NCI-H1105 (cell line): ENCODE results near the gene MSL2.
"Not testable (repeated sequence)": the region's sequence is repeated elsewhere in the genome, so short reads cannot be mapped to it uniquely, and the experiment has no call there.

Experiments
- DNase-seq: peaks from one replicate; lab custom pipeline; 2025; lab: John Stamatoyannopoulos, UW

The MSL2 gene

DNA sequence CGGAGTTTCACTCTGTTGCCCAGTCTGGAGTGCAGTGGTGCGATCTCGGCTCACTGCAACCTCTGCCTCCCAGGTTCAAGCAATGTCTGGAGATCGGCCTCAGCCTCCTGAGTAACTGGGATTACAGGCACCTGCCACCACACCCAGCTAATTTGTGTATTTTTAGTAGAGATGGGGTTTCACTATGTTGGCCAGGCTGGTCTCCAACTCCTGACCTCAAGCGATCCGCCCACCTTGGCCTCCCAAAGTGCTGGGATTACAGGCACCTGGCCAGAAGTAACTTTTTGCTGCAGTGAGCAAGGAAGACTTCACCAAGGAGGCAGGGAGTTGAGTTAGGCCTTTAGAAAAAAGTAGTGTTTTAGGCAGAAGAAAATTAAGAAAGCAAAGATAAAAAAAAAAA lies 3.9 kb downstream of the MSL2 start:
- not testable (repeated sequence) for DNase-seq

DNA sequence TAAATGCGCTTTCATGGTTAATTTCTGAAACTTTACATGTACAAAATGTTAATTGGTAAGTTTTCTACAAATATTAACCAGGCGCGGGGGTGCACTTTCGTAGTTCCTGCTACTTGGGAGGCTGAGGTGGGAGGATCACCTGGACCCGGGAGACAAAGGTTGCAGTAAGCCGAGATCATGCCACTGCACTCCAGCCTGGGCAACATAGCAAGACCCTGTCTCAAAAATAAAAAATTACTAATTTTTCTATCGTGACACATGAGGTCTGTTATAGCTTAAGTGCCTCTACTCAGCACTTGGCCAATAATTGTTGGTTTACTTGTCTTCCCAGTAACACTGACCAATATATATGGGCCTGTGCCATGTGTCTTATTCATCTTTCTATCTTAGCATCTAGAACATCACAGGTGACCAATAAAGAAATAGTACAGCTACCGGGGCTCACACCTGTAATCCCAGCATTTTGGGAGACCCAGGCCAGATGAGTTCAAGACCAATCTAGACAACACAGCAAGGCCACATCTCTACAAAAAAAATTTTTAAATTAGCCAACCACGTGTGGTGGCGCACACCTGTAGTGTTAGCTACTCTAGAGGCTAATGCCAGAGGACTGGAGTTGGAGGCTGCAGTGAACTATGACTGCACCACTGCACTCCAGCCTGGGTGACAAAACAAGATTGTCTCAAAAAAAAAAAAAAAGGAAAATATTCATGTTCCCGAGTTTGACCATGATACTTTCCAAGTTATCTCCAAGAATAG lies 6.1 kb downstream of the MSL2 start:
- DNase-seq, result no peak

DNA sequence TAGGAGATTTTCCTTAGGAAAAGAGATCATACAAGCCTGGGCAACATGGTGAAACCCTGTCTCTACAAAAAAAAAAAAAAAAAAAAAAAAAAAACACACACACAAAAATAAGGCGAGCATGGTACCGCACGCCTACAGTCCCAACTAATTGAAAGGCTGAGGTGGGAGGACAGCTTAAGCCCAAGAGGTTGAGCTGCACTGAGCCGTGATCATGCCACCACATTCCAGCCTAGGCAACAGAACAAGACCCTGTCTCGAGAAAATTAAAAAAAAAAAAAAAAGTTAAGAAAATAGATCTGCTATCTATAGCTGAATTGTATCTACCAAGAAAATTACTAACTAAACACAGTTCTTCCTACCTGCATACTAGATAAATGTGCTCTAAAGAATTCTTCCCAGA lies 7.1 kb downstream of the MSL2 start:
- no peak for DNase-seq

DNA sequence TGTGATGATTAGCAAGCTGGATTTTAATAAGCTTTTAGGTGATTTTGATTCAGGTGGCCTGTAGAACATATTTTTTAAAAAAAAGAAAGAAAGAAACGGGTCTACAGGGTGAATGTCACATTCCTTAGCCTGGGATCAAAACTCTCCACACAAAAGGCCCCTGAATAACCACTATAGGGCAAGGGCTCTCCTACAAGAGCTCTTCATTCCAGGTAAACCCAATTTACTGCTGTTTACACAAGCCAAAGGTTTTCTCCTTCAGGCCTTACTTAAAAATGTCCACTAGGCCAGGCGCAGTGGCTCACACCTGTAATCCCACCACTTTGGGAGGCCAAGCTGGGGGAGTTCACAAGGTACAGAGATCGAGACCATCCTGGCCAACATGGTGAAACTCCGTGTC lies 8.3 kb downstream of the MSL2 start:
- DNase-seq, result no peak

DNA sequence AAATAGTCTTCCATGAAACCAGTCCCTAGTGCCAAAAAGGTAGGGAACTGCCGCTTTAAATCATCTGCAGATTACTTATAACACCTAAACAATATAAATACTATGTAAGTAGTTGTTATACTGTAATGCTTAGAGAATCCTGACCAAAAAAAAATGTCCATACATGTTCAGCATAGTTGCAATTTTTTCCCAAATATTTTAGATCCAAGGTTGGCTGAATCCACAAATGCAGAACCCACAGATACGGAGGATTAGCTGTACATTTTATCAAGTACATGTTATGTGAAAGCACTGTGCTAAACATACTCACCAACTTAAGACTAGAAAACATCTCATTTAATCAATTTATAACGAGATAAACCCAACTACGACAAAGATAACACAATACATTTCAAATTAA lies 9.3 kb downstream of the MSL2 start:
- no peak for DNase-seq

DNA sequence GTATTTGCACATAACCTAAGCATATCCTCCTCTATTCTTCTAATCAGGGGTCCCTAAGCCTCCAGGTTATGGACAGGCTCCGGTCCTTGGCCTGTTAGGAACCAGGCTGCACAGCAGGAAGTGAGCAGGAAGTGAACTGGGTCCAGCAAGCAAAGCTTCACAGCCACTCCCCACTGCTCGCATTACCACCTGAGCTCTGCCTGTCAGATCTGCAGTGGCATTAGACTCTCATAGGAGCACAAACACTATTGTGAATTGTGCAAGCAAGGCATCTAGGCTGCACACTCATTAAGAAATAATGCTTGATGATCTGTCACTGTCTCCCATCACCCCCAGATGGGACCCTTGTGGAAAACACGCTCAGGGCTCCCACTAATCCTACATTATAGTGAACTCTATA lies 9.8 kb downstream of the MSL2 start:
- DNase-seq, result no peak

DNA sequence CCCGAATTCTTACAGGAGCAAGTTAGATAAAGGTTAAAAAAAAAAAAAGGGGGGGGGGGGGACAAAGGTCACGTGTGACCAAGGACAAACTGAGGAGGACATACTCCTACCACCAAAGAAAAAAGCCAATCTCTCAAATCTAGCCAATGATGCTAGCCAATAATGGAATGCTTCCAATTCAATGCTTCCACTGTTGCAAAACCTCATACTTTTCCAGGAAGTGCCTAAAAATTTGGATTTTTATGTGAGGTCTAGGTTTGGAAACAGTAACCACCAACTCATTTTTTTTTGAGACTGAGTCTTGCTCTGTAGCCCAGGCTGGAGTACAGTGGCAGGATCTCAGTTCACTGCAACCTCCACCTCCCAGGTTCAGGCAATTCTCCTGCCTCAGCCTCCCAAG lies 11.4 kb downstream of the MSL2 start:
- DNase-seq, result no peak

DNA sequence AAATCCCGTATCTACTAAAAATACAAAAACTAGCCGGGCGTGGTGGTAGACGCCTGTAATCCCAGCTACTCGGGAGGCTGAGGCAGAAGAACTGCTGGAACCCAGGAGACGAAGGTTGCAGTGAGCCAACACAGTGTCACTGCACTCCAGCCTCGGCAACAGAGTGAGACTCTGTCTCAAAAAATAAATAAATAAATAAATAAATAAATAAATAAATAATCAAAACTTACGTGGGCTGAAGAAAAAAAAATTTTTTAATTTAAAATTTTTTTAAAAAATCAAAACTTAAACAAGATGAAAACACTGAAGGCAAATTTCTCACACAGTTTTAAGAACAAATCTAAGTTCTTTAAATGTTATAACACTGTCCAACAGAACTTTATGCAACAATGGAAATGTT lies 14.4 kb downstream of the MSL2 start:
- no peak for DNase-seq

DNA sequence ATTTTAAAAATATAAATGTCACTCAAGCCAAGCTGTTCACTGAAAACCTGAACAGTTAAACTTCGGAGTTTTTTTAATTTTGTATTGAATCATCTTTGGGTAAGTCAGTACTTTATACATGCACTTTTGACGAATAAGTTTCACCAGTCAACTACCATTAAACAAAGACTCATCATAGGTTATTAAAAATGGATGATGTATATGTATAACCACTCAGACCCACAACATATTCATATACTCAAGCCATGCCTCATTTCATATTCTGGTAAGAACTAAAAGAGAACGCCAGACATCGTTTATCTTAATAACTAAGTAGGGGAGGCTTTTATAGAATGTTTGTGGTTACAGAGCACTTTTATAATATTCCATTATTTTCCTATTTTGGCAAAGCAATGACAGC lies 18.3 kb downstream of the MSL2 start:
- no peak for DNase-seq

DNA sequence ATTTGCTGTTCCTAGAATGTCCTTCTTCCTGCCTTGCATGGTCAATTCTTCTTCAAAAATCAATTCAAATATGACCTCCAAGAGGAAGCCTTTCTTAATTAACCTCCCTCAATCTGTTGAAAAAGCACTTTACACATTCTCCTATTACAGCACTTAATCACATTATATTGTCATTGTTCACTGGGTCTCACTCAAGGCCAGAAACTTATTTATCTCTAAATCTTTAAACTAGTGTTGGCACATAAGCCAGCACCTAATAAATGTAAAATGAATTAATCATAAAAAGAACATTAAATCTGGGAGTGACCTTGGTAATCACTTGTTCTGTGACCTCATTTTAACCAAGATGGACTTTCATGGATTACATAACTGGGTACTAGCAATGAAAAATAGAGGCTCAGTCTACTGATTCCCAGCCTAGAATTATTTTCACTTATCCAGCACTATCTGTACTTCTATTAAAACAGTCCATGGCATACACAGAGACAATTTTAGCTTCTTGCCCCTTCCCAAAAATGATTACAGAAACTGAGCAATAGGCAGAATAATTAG lies 22.1 kb downstream of the MSL2 start:
- DNase-seq, result no peak

DNA sequence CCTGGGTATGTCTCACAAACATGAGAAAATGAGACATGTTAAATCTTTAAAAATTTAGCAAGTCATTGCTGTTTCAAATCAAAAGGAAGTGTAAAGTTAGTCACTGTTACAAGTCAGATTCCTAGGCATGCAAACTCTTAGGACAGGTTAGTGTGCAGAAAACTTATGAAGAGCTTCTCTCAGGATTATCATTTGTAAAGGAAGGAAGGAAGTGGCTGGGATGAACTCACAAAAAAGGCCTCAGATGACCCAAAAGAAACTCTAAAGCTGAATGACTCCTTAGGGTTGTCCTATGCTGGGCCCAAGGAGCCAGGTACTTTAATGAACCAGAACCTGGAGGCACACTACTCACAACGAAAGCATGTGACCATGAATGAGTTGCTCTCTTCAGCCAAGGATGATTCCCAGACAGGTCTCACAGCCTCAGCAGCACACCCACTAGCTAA lies 25.0 kb downstream of the MSL2 start:
- no peak for DNase-seq

DNA sequence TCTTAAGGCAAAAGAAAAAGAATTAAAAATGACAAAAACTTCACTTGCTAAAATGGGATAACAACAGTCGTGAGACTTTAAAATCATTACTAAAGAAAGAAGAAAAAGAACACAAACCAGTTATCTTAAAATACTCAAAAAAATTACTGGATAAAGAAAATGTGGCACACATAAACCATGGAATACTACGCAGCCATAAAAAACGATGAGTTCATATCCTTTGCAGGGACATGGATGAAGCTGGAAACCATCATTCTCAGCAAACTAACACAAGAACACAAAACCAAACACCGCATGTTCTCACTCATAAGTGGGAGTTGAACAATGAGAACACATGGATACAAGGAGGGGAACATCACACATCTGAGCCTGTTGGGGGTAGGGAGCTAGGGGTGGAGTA lies 27.9 kb downstream of the MSL2 start:
- not testable (repeated sequence) for DNase-seq

DNA sequence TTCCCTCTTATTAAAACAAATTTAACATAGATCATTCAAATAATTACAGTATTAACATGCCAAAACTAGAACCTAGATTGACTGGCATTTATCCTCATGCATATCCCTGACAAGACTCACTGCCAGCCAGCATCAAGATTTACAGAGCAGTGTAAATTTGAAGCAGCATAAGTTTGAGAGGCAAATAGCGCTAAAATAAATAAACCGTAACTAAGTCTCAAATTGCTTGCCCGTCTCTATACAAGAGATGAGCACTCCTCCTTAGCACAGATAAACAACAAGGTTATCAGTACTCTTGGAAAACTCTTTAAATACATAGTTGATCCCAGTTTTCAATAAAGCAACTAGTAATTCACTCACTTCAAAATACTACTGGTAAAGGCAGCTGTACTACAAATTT lies 29.6 kb downstream of the MSL2 start:
- DNase-seq, result peak; percentile 17

DNA sequence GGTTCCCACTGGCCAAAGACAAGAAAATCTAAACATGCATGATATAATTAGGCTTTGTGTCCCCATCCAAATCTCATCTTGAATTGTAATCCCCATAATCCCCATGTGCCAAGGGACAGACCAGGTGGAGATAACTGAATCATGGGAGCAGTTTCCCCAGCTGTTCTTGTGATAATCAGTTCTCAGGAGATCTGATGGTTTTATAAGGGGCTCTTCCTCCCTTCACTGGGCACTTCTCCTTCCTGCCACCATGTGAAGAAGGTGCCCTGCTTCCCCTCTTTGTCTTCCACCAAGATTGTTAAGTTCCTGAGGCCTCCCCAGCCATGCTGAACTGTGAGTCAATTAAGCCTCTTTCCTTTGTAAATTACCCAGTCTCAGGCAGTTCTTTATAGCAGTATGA lies 32.5 kb downstream of the MSL2 start:
- not testable (repeated sequence) for DNase-seq

DNA sequence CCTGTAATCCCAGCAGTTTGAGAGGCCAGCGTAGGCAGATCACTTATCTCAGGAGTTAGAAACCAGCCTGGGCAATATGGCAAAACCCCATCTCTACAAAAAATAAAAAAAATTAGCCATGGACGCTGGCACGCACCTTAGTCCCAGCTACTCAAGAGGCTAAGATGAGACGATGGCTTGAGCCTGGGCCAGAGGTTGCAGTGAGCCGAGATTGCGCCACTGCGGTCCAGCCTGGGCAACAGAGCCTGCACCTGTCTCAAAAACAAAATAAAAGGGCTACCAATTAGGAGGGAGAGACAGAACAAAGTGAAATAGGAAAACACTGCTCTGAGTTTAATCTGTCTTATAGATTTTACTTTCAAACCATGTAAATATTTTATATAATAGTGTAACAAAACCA lies 33.8 kb downstream of the MSL2 start:
- DNase-seq, result no peak

DNA sequence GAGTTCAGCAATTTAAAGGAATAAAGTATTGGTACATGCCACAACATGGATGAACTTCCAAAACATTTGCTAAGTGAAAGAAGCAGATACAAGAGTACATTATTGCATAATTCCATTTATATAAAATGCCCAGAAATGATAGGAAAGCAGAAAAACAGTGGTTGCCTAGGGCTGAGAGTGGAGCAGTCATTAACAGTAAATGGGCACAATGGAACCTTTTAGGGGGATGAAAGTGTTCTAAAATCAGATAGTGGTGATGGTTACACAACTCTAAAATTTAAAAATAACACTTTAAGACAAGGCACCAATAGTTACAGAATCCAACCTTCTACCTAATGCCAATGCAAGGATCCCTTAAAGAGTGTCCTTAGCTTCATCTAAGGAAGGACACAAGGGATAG lies 34.6 kb downstream of the MSL2 start:
- no peak for DNase-seq

DNA sequence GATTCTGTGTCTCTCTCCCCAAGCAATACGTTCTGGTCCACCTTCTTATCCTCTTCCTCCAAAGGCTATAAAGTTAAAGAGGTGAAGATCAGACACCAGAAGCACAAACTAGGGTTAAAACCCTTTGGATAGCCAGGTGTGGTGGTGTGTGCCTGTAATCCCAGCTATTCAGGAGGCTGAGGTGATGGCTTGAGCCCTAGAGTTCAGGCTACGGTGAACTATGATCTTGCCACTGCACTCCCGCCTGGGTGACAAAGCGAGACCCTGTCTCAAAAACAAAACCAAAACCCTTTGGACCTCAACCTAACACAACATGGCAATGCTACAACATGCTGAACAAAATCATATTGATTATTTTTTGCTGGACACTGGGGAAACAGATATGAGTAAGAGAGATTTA lies 43.2 kb downstream of the MSL2 start:
- no peak for DNase-seq

DNA sequence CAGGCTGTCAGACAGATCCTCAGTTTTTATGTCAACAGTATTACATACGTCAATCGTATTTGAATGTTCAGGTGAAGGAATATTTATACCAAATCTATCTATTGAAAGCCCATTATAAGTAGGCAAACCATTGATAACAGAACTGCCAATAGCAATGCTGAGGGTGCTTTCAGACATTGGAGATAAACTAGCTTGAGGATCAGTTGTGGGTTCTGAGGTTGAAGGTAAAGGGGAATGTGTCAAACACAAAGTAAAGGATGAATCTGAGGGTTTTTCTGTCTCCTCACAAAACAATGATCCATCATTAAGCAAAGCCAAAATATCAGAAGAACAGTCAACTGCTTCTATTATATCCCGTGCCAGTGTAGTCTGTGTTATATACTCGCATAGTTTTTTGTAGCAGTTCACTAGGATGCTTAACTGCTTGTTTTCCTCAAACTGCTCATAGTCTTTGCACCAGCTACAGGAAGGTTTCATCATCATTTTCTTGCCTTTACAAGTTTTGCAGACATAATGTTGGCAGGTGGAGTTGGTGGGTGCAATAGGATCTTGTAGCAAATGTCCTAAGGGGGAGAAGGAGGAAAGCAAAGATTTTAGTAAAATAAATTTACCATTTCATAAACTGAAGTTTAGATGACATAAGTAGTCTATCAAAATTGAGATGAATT lies 43.8 kb downstream of the MSL2 start:
- no peak for DNase-seq

DNA sequence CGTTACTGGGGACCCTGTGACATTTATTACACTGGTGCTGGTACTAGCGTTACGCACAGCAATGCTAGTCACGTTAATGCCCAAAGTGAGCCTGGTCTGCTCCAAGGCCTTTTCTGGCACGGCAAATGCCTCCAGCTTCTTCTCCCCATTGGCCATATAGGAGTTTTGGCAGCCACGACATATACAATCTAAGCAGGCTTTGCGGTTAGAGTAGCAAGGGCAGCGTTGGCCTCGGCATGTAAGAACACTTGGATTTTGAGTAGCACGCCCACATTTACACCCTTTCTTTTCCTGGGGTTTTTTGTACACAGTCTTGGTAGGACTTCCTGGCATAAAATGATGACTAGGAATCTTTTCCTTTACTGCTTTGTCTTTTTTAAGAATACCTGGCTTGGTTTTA lies 44.9 kb downstream of the MSL2 start:
- DNase-seq, result no peak

DNA sequence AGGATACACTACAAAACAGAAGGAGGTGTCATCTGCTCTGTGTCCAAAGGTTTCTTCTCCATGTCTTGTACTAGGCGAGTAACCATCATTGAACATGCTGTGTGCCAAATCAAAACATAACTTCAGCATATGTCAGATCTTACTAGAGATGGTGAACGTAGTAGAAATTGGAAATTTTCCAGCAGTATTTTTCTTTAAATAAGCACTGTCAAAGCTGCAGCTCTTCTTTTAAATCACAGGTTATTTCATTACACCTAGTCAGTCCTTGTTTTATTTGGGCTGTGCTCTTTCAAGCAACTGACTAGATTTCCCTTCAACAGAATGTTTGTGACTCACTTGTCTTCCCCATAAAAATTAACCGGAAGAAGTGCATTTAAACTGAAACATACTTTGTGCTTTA lies 46.5 kb downstream of the MSL2 start:
- no peak for DNase-seq

DNA sequence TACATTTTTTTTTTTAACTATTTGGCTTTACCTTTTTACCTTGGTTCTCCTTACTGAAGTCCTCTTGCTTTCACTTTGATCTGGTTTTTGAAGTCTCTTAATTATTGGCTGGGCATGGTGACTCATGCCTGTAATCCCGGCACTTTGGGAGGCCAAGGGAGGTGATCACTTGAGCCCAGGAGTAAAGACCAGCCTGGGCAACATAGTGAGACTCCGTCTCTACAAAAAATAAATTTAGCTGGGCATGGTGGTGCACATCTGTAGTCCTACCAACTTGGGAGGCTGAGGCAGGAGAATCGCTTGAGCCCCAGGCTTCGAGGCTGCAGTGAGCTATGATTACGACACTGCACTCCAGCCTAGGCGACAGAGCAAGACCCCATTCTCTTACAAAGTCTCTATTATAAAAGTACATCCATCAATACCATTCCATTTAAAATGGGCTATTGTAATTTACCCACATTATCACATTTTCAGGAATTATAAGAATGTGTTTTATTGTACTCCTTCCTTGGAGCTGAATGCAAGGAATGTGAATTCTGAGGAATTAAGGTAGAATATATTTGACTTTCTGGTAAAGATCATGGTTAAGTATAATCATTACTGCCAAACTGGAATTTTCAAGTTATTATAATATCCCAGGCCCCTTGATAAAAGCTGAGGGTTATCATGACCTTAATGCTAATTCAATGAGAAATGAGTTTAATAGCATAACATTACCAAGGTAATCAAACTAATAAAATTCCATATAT lies 49.0 kb downstream of the MSL2 start:
- DNase-seq, result no peak

DNA sequence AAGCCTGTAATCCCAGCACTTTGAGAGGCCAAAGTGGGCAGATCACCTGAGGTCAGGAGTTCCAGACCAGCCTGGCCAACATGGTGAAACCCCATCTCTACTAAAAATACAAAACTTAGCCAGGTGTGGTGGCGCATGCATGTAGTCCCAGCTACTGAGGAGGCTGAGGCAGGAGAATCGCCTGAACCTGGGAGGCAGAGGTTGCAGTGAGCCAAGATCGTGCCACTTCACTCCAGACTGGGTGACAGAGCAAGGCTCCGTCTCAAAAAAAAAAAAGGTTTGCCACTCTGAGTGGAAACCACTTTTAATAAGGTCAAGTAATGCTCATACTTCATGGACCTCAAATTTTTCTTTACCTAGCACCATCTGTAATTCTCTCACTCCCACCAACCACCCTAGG lies 51.7 kb downstream of the MSL2 start:
- DNase-seq, result not testable (repeated sequence)

DNA sequence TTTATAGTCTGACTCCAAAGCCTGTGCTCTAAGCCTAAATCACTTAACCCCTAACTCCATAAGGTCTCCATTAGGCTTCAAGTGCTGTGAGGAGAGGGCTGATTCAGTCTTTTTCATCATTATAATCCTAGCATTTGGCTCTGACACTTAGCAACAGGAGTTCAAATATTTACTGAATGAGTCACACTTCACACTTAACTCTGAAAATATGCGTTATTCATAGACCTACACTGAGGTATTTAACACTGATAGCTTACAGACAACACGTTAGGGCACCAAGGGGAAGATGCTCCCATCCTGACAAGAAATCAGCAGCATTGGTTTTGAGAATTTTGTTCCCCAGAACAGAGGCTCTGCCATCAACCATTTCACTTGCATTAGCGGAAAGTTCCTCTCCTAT lies 53.5 kb downstream of the MSL2 start:
- DNase-seq, result no peak
